AG04450 (cell line): ENCODE measurements around the gene ADIPOR2. TPM values are rescaled to one million over a fixed set of nuclear protein-coding genes. Genes with fewer than 3 reads are reported as not detected.

Source experiments
- CTCF ChIA-PET: fragments of 300-600, 350-600 bp; formaldehyde crosslinking; extraction: SDS; loops from one replicate; lab custom pipeline; 2022; ENCODE audit warnings: antibody characterized with exemption, inconsistent platforms; lab: Charles Lee
- POLR2A ChIA-PET: fragments of 350-600 bp; formaldehyde crosslinking; extraction: SDS; loops from one replicate; lab custom pipeline; 2021; ENCODE audit warnings: antibody characterized with exemption, inconsistent platforms; lab: Yijun Ruan, JAX
- DNase-seq: peaks from one replicate; pipeline ENCODE4 v3.0.0-alpha.2; 2011; ENCODE audit warnings: low read depth, low spot score
- H3K27ac ChIP-seq: one replicate; pipeline ENCODE4 v1.5.1; 2012; ENCODE audit warnings: low read depth, low read length, control low read depth
- H3K27me3 ChIP-seq: one replicate; pipeline ENCODE4 v1.6.0; 2012; ENCODE audit warnings: low read length; ENCODE audit not compliant: control insufficient read depth, insufficient read depth
- H3K4me3 ChIP-seq: 2 replicates; pipeline ENCODE4 v1.5.1; 2011; ENCODE audit warnings: mild to moderate bottlenecking, low read depth, low read length, control low read depth
- H3K9me3 ChIP-seq: 2 replicates; pipeline ENCODE4 v1.5.1; 2012; ENCODE audit warnings: low read length; ENCODE audit not compliant: control insufficient read depth, insufficient read depth
- CTCF ChIP-seq: IDR thresholded peaks from 2 replicates; pipeline ENCODE4 v1.5.1; 2011; ENCODE audit warnings: low read depth, low read length, control low read depth, inconsistent platforms
- polyA plus RNA-seq: library from polyadenylated mRNA; depleted of rRNA; stranded (reverse); fragments of >200 nt; gene quantifications from 2 replicates; pipeline ENCODE4 v1.2.3, GENCODE V29; 2011

Gene ADIPOR2
- polyA plus RNA-seq, 1 experiment = 39.5 TPM

- TF ChIP-seq CTCF = no peak
- H3K4me3 ChIP-seq = no peak overlapping the region
- no peak for DNase-seq
- ChIA-PET POLR2A (interaction anchor here (0.9 kb wide), 1 partner anchor 132 kb away, joined by 3 read pairs; no protein-coding TSS in a partner anchor), CTCF (interaction anchor here (18.6 kb wide), 1 partner anchor 134 kb away, joined by 440 read pairs; no protein-coding TSS in a partner anchor)
- H3K27me3 ChIP-seq = peaks cover under 1% of the 10 kb centered on the region
- no peak overlapping the region for H3K27ac ChIP-seq
- H3K9me3 ChIP-seq = peaks cover under 1% of the 10 kb centered on the region; the same call in 1 of the 2 replicates
Measured at GRCh38 chr12:1657688-1658087, 33.2 kb upstream of the ADIPOR2 start.

- Histone ChIP-seq H3K4me3 (no peak overlapping the region), H3K27me3 (peaks cover 4% of the 10 kb centered on the region), H3K9me3 (peaks cover 5% of the 10 kb centered on the region; the same call in 1 of the 2 replicates), H3K27ac (no peak overlapping the region)
- CTCF ChIA-PET = interaction anchor here (1.2 to 18.6 kb wide), 3 partner anchors 118 to 279 kb away, joined by 5 to 440 read pairs (median 6); no protein-coding TSS in a partner anchor
- POLR2A ChIA-PET = no interaction called here
- DNase-seq = no peak
- no peak for TF ChIP-seq CTCF
Measured at GRCh38 chr12:1660304-1661187, 30.3 kb upstream of the ADIPOR2 start.

GRCh38 chr12:1661553-1662335 lies 29.1 kb upstream of the ADIPOR2 start:
- DNase-seq = peak; percentile 76
- POLR2A ChIA-PET = interaction anchor here (0.6 to 1.6 kb wide), 5 partner anchors 9 to 129 kb away, joined by 3 to 11 read pairs (median 4); partner anchors contain the start of gene ADIPOR2
- Histone ChIP-seq H3K27ac (no peak overlapping the region), H3K9me3 (peaks cover 5% of the 10 kb centered on the region; the same call in 1 of the 2 replicates), H3K4me3 (peak overlapping the region; percentile 60), H3K27me3 (peaks cover 4% of the 10 kb centered on the region)
- CTCF ChIA-PET = interaction anchor here (1.2 to 1.4 kb wide), 2 partner anchors 8 to 129 kb away, joined by 7 read pairs; no protein-coding TSS in a partner anchor
- TF ChIP-seq CTCF = no peak

GRCh38 chr12:1662761-1663439 lies 28.0 kb upstream of the ADIPOR2 start:
- H3K4me3 ChIP-seq = no peak overlapping the region
- peaks cover 4% of the 10 kb centered on the region for H3K27me3 ChIP-seq
- H3K9me3 ChIP-seq = peaks cover 5% of the 10 kb centered on the region; the same call in 1 of the 2 replicates
- ChIA-PET CTCF (interaction anchor here (1.4 kb wide), 1 partner anchor 128 kb away, joined by 7 read pairs; no protein-coding TSS in a partner anchor), POLR2A (interaction anchor here (1.6 kb wide), 1 partner anchor 128 kb away, joined by 6 read pairs; no protein-coding TSS in a partner anchor)
- TF ChIP-seq CTCF = peak; percentile 46
- DNase-seq = no peak
- no peak overlapping the region for H3K27ac ChIP-seq
